OCI-LY7 (cell line): ENCODE measurements around the gene CLN3. TPM values are rescaled to one million over a fixed set of nuclear protein-coding genes. Genes with fewer than 3 reads are reported as not detected.
"Not testable (repeated sequence)": the region's sequence is repeated elsewhere in the genome, so short reads cannot be mapped to it uniquely, and the experiment has no call there.

ENCODE experiments used
- BruUV-seq: library from RNA; stranded (reverse); fragments of 400-500 nt; replicated peaks from 2 replicates; lab custom pipeline; 2021; lab: Mats Ljungman, UMichigan
- CTCF ChIA-PET: fragments of 300-600 bp; sonication (Branson Sonifier 250); formaldehyde crosslinking; loops from one replicate; lab custom pipeline; 2022; ENCODE audit warnings: antibody characterized with exemption; ENCODE audit not compliant: unreplicated experiment; lab: Charles Lee
- POLR2A ChIA-PET: fragments of 300-600 bp; sonication (Branson Sonifier 250); formaldehyde crosslinking; loops from one replicate; lab custom pipeline; 2022; ENCODE audit warnings: antibody characterized with exemption; lab: Charles Lee
- DNase-seq: peaks from one replicate; pipeline ENCODE4 v3.0.0-alpha.2; 2015; ENCODE audit warnings: low spot score
- H2AFZ ChIP-seq: fragments of 200-600 bp; sonication (generic), shearing (Covaris generic); 2 replicates; pipeline ENCODE4 v1.6.1; 2014; ENCODE audit warnings: mild to moderate bottlenecking, antibody characterized with exemption, low read length, moderate library complexity
- H3K27ac ChIP-seq: fragments of 200-600 bp; sonication (generic); 2 replicates; pipeline ENCODE4 v1.5.1; 2014; ENCODE audit warnings: mixed run types, low read depth, mild to moderate bottlenecking, moderate library complexity, low read length, inconsistent platforms; ENCODE audit not compliant: poor library complexity, severe bottlenecking
- H3K36me3 ChIP-seq: fragments of 200-600 bp; sonication (generic); 2 replicates; pipeline ENCODE4 v1.6.1; 2014; ENCODE audit warnings: mild to moderate bottlenecking, antibody characterized with exemption, low read length, moderate library complexity, mixed read lengths; ENCODE audit not compliant: insufficient read depth
- H3K4me1 ChIP-seq: fragments of 200-600 bp; sonication (generic); 2 replicates; pipeline ENCODE4 v1.5.1; 2014; ENCODE audit warnings: mild to moderate bottlenecking, low read length; ENCODE audit not compliant: insufficient read depth, poor library complexity, severe bottlenecking
- H3K4me2 ChIP-seq: fragments of 200-600 bp; sonication (generic); 2 replicates; pipeline ENCODE4 v1.6.1; 2014; ENCODE audit warnings: mild to moderate bottlenecking, low read length
- H3K4me3 ChIP-seq: fragments of 200-600 bp; sonication (generic); 2 replicates; pipeline ENCODE4 v1.5.1; 2014; ENCODE audit warnings: mild to moderate bottlenecking, low read depth, low read length; ENCODE audit not compliant: poor library complexity, severe bottlenecking
- H3K79me2 ChIP-seq: fragments of 200-600 bp; sonication (generic); 2 replicates; pipeline ENCODE4 v1.6.1; 2016; ENCODE audit warnings: low read depth, mild to moderate bottlenecking, low read length, moderate library complexity, mixed read lengths; ENCODE audit not compliant: insufficient read depth
- H3K9me2 ChIP-seq: fragments of 200-600 bp; sonication (generic); 2 replicates; pipeline ENCODE4 v1.6.1; 2016; ENCODE audit warnings: mild to moderate bottlenecking, low read length, mixed read lengths; ENCODE audit not compliant: insufficient read depth
- H3K9me3 ChIP-seq: fragments of 200-600 bp; sonication (generic); 2 replicates; pipeline ENCODE4 v1.6.1; 2014; ENCODE audit warnings: mild to moderate bottlenecking, mixed run types, low read length, mixed read lengths
- H4K20me1 ChIP-seq: fragments of 200-600 bp; sonication (generic); 2 replicates; pipeline ENCODE4 v1.6.1; 2014; ENCODE audit warnings: mild to moderate bottlenecking, antibody characterized with exemption, low read length, moderate library complexity, mixed read lengths; ENCODE audit not compliant: insufficient read depth
- EZH2phosphoT487 ChIP-seq: fragments of 200-600 bp; sonication (generic); IDR thresholded peaks from 2 replicates; pipeline ENCODE4 v1.6.1; 2018; ENCODE audit warnings: low read depth, borderline replicate concordance, mild to moderate bottlenecking, mixed run types, antibody characterized with exemption, low read length, moderate library complexity, mixed read lengths
- intact Hi-C: fragments of 100-400 bp; cut with micrococcal nuclease; formaldehyde crosslinking; loops from one replicate; pipeline ENCODE4 v1.10.0; 2022; ENCODE audit not compliant: unreplicated experiment
- total RNA-seq, 2 experiments: library from RNA; depleted of rRNA in 1 of 2; stranded (reverse); fragments of >200 nt in 1 of 2; shearing (Covaris generic) in 1 of 2; gene quantifications; 2 replicates each; pipeline ENCODE4 v1.2.3, GENCODE V29; 2014 to 2022
- TF ChIP-seq, protein P1 (sequence below): fragments of 200-600 bp; sonication (generic); conservative IDR thresholded peaks from 2 replicates; pipeline ENCODE4 v1.5.1; 2014; ENCODE audit warnings: mild to moderate bottlenecking, antibody characterized with exemption, low read length, moderate library complexity, mixed read lengths

CLN3 gene
- total RNA-seq, 2 experiments from 2014 or later, result 29.7 to 42.3 TPM

DNA sequence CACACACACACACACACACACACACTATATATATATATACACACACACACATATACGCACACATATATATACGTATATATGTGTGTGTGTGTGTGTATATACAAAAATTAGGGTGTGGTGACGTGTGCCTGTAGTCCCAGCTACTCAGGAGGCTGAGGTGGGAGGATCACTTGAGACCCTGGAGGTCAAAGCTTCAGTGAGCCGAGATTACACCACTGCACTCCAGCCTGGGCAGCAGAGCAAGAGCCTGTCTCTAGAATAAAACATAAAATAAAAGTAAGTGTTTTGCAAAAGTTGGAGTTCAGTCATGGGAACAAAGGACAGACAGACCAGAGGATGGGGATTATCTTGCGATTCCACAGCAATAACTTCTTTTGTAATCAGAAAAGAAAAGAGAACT is 36.1 kb upstream of the CLN3 start:
- Histone ChIP-seq H3K9me3 (no peaks in the 10 kb centered on the region), H3K4me3 (no peak overlapping the region), H3K4me2 (no peak overlapping the region), H2AFZ (no peak overlapping the region), H3K9me2 (no peaks in the 10 kb centered on the region), H4K20me1 (no peaks in the 10 kb centered on the region), H3K27ac (no peak overlapping the region), H3K79me2 (no peaks in the 10 kb centered on the region), H3K36me3 (no peaks in the 10 kb centered on the region), H3K4me1 (peaks cover 7% of the 10 kb centered on the region)
- DNase-seq, result no peak
- intact Hi-C loops, result no loop called here
- no TSS peak for BruUV-seq
- TF ChIP-seq EZH2phosphoT487, result no peak
- TF ChIP-seq, protein P1, sequence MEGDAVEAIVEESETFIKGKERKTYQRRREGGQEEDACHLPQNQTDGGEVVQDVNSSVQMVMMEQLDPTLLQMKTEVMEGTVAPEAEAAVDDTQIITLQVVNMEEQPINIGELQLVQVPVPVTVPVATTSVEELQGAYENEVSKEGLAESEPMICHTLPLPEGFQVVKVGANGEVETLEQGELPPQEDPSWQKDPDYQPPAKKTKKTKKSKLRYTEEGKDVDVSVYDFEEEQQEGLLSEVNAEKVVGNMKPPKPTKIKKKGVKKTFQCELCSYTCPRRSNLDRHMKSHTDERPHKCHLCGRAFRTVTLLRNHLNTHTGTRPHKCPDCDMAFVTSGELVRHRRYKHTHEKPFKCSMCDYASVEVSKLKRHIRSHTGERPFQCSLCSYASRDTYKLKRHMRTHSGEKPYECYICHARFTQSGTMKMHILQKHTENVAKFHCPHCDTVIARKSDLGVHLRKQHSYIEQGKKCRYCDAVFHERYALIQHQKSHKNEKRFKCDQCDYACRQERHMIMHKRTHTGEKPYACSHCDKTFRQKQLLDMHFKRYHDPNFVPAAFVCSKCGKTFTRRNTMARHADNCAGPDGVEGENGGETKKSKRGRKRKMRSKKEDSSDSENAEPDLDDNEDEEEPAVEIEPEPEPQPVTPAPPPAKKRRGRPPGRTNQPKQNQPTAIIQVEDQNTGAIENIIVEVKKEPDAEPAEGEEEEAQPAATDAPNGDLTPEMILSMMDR, result no peak
- ChIA-PET POLR2A (no interaction called here), CTCF (no interaction called here)

- H2AFZ ChIP-seq, H3K4me1 ChIP-seq, H4K20me1 ChIP-seq, DNase-seq, BruUV-seq, intact Hi-C loops, H3K9me3 ChIP-seq, POLR2A ChIA-PET, CTCF ChIA-PET, H3K4me2 ChIP-seq, H3K79me2 ChIP-seq, H3K36me3 ChIP-seq, H3K4me3 ChIP-seq, H3K27ac ChIP-seq, H3K9me2 ChIP-seq: not testable (repeated sequence)
These were observed 35.4 kb upstream of the CLN3 start for GRCh38 chr16:28527100-28527785.

GRCh38 chr16:28526201-28527099 is 34.6 kb upstream of the CLN3 start:
- intact Hi-C loops, result no loop called here
- Histone ChIP-seq H2AFZ (no peak overlapping the region), H3K36me3 (no peaks in the 10 kb centered on the region), H4K20me1 (no peaks in the 10 kb centered on the region), H3K9me3 (no peaks in the 10 kb centered on the region), H3K79me2 (no peaks in the 10 kb centered on the region), H3K4me2 (no peak overlapping the region), H3K9me2 (no peaks in the 10 kb centered on the region), H3K4me1 (peaks cover 10% of the 10 kb centered on the region), H3K4me3 (no peak overlapping the region), H3K27ac (no peak overlapping the region)
- DNase-seq, result no peak
- POLR2A ChIA-PET, result no interaction called here
- TF ChIP-seq, protein P1, result no peak
- no peak for TF ChIP-seq EZH2phosphoT487
- CTCF ChIA-PET, result no interaction called here
- BruUV-seq, result no TSS peak
